Measurements from ENCODE around the gene SPRING1.

SPRING1 gene

GRCh38 chr12:116727891-116728290, 10.0 kb downstream of the SPRING1 start:
- Histone ChIP-seq H3K4me2 (ENCODE audit: insufficient read depth, low read length) (no peak overlapping the region), H3K79me2 (ENCODE audit: insufficient read depth, low read length) (peaks cover 18% of the 10 kb centered on the region), H3K9ac (ENCODE audit: low read depth, low read length) (no peak overlapping the region), H3K27me3 (ENCODE audit: insufficient read depth, low read length, poor library complexity) (no peaks in the 10 kb centered on the region), H3K9me3 (ENCODE audit: insufficient read depth, low read length, severe bottlenecking) (no peaks in the 10 kb centered on the region), H3K4me3 (ENCODE audit: low read depth in 1 of 2, low read length in 2 of 2) (no peak overlapping the region), H3K36me3 (ENCODE audit: insufficient read depth, low read length) (peaks cover 7% of the 10 kb centered on the region; the same call in 1 of the 2 replicates), H3K27ac (ENCODE audit: low read length) (no peak overlapping the region), H4K20me1 (ENCODE audit: insufficient read depth, low read length) (peaks cover 7% of the 10 kb centered on the region; the same call in 1 of the 2 replicates), H3K4me1 (ENCODE audit: insufficient read depth, low read length) (no peaks in the 10 kb centered on the region), H2AFZ (ENCODE audit: low read depth, low read length) (no peak overlapping the region)
- DNase-seq (no peak), ATAC-seq (ENCODE audit: insufficient read depth, low read depth) (no peak)
- TF ChIP-seq EZH2 (IDR thresholded peaks at IDR 0.05; ENCODE audit: borderline replicate concordance, low read depth, low read length, severe bottlenecking), result no peak
- TF ChIP-seq CTCF (IDR thresholded peaks at IDR 0.05; ENCODE audit: borderline replicate concordance, extremely low read depth, low read length, poor library complexity, severe bottlenecking), result no peak

GRCh38 chr12:116727261-116727660, 10.6 kb downstream of the SPRING1 start:
- TF ChIP-seq CTCF (IDR thresholded peaks at IDR 0.05; ENCODE audit: borderline replicate concordance, extremely low read depth, low read length, poor library complexity, severe bottlenecking) (no peak), EZH2 (IDR thresholded peaks at IDR 0.05; ENCODE audit: borderline replicate concordance, low read depth, low read length, severe bottlenecking) (no peak)
- H2AFZ ChIP-seq (ENCODE audit: low read depth, low read length), result no peak overlapping the region
- H3K4me2 ChIP-seq (ENCODE audit: insufficient read depth, low read length), result no peak overlapping the region
- peaks cover 9% of the 10 kb centered on the region; the same call in 1 of the 2 replicates for H3K36me3 ChIP-seq (ENCODE audit: insufficient read depth, low read length)
- no peak overlapping the region for H3K9ac ChIP-seq (ENCODE audit: low read depth, low read length)
- H3K27ac ChIP-seq (ENCODE audit: low read length), result no peak overlapping the region
- ATAC-seq (ENCODE audit: insufficient read depth, low read depth), result no peak
- DNase-seq, result no peak
- no peaks in the 10 kb centered on the region for H3K9me3 ChIP-seq (ENCODE audit: insufficient read depth, low read length, severe bottlenecking)
- no peaks in the 10 kb centered on the region for H3K27me3 ChIP-seq (ENCODE audit: insufficient read depth, low read length, poor library complexity)
- H3K4me1 ChIP-seq (ENCODE audit: insufficient read depth, low read length), result no peaks in the 10 kb centered on the region
- peaks cover 5% of the 10 kb centered on the region; the same call in 1 of the 2 replicates for H4K20me1 ChIP-seq (ENCODE audit: insufficient read depth, low read length)
- no peak overlapping the region for H3K4me3 ChIP-seq (ENCODE audit: low read depth in 1 of 2, low read length in 2 of 2)
- peaks cover 14% of the 10 kb centered on the region for H3K79me2 ChIP-seq (ENCODE audit: insufficient read depth, low read length)

GRCh38 chr12:116726694-116727093, 11.2 kb downstream of the SPRING1 start:
- H3K79me2 ChIP-seq (ENCODE audit: insufficient read depth, low read length), result peaks cover 11% of the 10 kb centered on the region
- H4K20me1 ChIP-seq (ENCODE audit: insufficient read depth, low read length), result peaks cover 2% of the 10 kb centered on the region; the same call in 1 of the 2 replicates
- no peak overlapping the region for H2AFZ ChIP-seq (ENCODE audit: low read depth, low read length)
- no peak overlapping the region for H3K27ac ChIP-seq (ENCODE audit: low read length)
- no peak for TF ChIP-seq CTCF (IDR thresholded peaks at IDR 0.05; ENCODE audit: borderline replicate concordance, extremely low read depth, low read length, poor library complexity, severe bottlenecking)
- TF ChIP-seq EZH2 (IDR thresholded peaks at IDR 0.05; ENCODE audit: borderline replicate concordance, low read depth, low read length, severe bottlenecking), result no peak
- H3K27me3 ChIP-seq (ENCODE audit: insufficient read depth, low read length, poor library complexity), result no peaks in the 10 kb centered on the region
- no peaks in the 10 kb centered on the region for H3K4me1 ChIP-seq (ENCODE audit: insufficient read depth, low read length)
- DNase-seq, result no peak
- H3K9ac ChIP-seq (ENCODE audit: low read depth, low read length), result no peak overlapping the region
- no peak overlapping the region for H3K4me3 ChIP-seq (ENCODE audit: low read depth in 1 of 2, low read length in 2 of 2)
- ATAC-seq (ENCODE audit: insufficient read depth, low read depth), result no peak
- no peaks in the 10 kb centered on the region for H3K9me3 ChIP-seq (ENCODE audit: insufficient read depth, low read length, severe bottlenecking)
- peaks cover 12% of the 10 kb centered on the region; the same call in 1 of the 2 replicates for H3K36me3 ChIP-seq (ENCODE audit: insufficient read depth, low read length)
- no peak overlapping the region for H3K4me2 ChIP-seq (ENCODE audit: insufficient read depth, low read length)
